ENCODE results near the gene TEK. TPM values are rescaled to one million over a fixed set of nuclear protein-coding genes. Genes with fewer than 3 reads are reported as not detected.
"Not testable (repeated sequence)": the region's sequence is repeated elsewhere in the genome, so short reads cannot be mapped to it uniquely, and the experiment has no call there.

The TEK gene
- total RNA-seq, 1 donor from 2014 or later = 1.9 TPM

GRCh38 chr9:27182421-27182820 is 73.4 kb downstream of the TEK start:
- no peak for ATAC-seq

- no peak for ATAC-seq
These were observed 74.1 kb downstream of the TEK start for GRCh38 chr9:27183131-27183530.

DNA sequence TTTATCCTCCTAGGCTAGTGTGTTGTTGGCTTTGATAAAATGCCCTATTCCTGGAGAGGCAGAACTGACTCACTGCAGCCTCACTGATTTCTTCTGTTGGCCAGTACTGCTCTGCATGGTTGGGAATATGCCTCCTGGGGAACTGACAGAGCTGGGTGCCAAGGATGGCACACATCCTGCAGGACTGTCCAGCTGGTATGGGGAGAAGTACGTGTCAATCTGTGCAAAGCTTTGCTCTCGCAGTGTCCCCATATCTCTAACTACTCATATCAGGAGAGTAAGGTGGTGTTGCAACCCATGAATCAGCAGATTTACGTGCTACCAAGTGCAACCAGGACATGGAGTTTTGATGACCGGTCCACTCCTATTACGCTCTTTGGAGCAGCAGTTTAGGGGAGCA is 74.7 kb downstream of the TEK start:
- ATAC-seq = no peak

DNA sequence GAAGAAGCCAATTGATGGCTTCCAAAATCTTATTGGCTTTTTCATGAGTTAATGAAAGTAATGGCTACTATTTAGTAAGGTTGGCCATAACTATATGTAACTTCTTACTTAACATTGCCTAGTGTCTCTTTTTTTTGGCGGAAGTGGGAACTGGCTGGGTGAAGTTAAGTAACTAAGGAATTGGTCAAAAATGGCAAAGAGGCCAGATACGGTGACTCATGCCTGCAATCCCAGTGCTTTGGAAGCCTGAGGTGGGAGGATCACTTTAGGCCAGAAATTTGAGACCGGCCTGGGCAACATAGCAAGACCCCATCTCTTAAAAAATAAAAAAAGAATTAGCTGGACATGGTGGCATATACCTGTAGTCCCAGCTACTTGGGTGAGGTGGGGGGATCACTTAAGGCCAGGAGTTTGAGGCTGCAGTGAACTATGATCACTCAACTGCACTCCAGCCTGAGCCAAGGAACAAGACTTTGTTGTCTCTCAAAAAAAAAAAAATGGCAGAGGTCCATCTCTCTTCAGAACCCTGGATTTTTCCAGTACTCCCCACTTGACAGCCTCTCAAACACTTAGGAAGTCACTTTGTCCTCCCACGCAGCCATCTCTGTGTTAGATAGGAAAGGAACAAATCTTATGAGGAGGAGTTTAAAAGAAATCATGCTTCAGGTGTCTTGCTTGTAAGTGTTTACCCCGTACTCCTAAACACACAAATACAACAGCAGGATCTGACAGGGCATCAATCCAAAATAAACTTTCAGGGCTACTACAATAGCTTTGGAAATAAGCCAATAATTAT is 75.7 kb downstream of the TEK start:
- ATAC-seq = no peak

- ATAC-seq = no peak
These were observed 79.4 kb downstream of the TEK start for GRCh38 chr9:27188426-27188825.

- no peak for ATAC-seq
These were observed 80.4 kb downstream of the TEK start for GRCh38 chr9:27189426-27189825.

DNA sequence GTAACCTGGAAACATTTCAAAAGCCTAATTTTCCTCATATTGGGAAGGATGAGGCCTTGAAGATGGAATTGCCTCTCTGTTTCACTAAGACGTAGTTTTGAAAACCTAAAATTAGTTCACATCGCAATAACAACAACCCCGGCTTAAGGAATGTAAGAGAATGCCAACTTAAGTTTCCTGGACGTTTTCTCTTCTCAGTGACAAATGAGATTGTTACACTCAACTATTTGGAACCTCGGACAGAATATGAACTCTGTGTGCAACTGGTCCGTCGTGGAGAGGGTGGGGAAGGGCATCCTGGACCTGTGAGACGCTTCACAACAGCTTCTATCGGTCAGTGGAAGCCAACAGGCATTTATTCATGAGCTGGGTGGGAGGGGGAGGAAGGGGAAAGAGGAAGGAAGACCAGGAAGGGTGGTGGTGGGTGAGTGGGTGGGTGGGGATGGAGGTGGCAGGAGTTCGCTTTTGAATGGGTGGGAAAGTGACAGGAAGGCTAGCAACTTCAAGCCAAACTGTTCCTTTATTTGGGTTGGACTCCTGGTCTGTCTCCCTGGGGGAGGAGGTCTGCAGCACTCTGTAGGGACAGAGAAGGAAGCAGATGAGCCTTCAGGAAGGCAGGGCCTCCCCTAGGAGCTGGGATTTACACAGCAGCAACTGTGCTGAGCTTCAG is 83.4 kb downstream of the TEK start:
- peak; percentile 7 for ATAC-seq

DNA sequence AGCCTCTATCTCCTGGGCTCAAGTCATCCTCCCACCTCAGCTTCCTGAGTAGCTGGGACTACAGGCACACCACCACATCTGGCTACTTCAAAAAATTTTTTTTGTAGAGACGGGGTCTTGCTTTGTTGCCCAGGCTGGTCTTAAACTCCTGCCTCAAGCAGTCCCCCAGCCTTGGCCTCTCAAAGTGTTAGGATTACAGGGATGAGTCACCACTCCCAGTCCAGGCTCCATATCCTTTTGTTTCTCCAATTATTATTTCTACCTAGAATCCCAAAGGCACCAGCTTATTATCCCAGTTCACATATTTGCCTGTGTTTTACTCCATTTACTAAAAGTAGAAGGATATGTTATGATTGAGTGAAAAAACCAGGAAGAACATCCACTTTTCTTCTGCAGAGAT is 84.9 kb downstream of the TEK start:
- ATAC-seq = no peak

DNA sequence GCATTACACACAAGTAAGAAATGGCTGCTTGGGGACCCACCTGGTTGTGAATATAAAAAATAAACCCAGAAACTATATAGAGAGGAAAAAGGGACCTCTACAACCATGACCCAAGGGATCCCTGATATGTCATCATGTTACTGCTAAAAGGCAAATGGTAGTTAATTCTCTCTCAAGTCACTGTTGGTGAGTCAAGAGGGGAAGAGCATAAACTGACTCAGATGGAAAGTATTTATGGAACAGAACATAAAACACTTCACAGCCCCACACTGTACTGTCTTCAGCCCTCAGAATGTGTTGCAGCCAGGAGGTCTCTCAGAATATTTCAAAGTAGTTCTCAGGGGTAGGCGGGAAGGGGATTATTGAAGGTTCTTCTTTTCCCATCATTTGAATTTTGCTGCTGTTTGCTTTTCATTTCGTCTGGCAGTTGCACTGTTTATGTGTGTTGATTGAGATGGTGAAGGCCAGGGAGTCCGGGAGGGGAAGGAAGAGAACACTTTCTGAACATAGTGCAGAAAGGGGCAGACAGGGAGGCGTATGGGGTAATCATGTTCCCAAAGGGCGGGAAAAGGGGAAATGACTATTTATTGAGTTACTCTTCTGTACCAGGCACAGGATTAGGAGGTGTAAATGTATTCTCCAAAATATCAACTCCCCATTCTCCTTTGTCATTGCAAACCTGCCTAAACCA is 85.5 kb downstream of the TEK start:
- peak; percentile 63 for ATAC-seq

- ATAC-seq = no peak
These were observed 86.2 kb downstream of the TEK start for GRCh38 chr9:27195191-27195590.

GRCh38 chr9:27196383-27196782 is 87.4 kb downstream of the TEK start:
- peak; percentile 52 for ATAC-seq

GRCh38 chr9:27198190-27198589 is 89.2 kb downstream of the TEK start:
- no peak for ATAC-seq

GRCh38 chr9:27202056-27202455 is 93.0 kb downstream of the TEK start:
- no peak for ATAC-seq

GRCh38 chr9:27203783-27204182 is 94.8 kb downstream of the TEK start:
- ATAC-seq = no peak

DNA sequence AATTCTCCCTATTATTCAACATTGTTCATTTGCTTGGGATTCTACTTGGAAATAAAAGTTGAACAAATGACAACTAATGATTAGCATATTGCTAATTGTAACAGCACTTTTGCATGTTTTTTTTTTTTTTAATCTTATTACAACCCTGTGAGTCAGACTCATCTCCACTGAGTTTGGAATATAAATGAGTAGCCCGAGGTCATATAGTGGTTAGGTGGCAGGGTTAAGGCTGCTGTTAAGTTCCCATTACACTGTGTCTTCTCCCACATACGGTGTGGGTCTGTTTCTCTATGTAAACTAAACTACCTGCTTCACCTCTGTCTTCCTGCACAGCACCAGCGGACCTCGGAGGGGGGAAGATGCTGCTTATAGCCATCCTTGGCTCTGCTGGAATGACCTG is 95.6 kb downstream of the TEK start:
- no peak for ATAC-seq

DNA sequence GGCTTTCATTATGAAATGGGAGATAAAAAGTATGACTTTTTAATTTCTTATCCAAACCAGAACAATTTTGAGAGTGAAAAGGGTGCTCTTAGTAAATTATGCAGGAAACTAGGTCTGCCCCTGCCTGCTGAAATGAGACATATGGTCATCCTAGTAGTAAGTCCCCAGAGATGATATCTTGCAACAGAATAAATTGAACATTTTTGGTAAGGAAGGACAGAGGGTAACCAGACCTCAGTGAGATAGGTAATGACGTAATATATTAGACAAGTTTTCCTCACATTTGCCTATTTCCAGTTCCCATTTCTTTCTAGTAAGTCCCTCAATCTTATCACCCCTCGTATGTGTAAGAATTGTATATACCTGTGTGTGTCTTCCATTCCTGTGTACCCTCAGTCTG is 96.2 kb downstream of the TEK start:
- no peak for ATAC-seq

DNA sequence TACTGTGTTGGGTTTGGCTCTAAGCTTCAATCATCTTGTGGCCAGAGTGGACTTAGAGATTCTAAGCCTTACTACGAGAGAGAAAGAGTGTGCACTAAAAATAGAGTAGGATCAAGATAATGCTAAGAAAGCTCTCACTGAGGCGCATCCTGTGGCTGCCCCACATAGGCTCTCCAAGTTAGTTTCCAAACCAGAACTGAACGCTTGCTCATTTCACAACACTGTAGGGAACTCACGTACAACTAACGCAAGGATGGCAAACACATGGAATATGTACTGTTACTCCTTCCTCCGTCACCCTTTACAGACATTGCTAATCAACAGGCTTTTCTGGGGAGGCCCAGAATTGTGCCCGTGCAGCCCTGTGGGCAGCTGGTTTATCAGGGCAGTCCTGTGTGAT is 97.0 kb downstream of the TEK start:
- no peak for ATAC-seq

DNA sequence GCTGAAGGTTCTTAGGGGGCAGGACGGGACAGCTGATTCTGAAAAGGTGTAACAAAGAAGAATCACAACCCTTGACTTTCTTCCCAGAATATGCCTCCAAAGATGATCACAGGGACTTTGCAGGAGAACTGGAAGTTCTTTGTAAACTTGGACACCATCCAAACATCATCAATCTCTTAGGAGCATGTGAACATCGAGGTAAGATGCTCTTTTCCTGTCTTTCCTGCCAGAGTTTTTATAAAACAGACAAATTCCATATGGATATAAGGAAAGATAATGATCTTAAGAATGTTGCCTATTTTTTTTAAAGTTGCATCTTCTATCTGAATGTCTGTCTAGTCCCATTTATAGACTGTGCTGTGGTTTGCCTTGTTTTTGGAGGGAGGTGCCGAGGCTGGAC is 100.0 kb downstream of the TEK start:
- ATAC-seq = no peak

GRCh38 chr9:27210588-27210987 is 101.6 kb downstream of the TEK start:
- no peak for ATAC-seq

GRCh38 chr9:27212191-27212590 is 103.2 kb downstream of the TEK start:
- peak; percentile 33 for ATAC-seq

DNA sequence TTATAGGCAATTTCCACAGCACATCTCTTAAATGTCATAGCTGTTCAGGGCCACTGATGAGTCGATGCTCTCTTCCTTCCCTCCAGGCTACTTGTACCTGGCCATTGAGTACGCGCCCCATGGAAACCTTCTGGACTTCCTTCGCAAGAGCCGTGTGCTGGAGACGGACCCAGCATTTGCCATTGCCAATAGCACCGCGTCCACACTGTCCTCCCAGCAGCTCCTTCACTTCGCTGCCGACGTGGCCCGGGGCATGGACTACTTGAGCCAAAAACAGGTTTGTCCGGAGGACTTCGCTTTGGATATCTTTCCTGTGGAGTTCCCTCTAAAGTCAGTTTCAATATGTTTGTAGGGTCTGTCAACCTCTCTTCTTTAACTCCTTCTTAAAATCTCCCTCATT is 103.6 kb downstream of the TEK start:
- no peak for ATAC-seq

DNA sequence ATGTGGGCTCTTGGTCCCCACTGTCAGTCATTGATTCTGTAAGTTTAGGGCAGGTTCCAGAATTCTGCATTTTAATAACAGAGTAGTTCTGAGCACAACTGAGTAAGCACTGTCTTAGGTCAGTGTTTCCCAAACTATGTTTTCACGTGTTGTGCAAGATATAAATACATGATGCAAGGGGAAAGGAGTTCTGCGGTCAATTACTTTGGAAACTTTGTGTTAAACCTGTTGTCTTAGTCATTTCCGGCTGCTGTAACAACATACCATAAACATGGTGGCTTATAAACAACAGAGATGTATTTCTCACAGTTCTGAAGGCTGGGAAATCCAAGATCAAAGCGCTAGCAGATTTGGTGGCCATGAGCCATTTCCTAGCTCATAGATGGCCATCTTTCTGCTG is 118.2 kb downstream of the TEK start:
- no peak for ATAC-seq

GRCh38 chr9:27239648-27240047 is 130.6 kb downstream of the TEK start:
- ATAC-seq = not testable (repeated sequence)

DNA sequence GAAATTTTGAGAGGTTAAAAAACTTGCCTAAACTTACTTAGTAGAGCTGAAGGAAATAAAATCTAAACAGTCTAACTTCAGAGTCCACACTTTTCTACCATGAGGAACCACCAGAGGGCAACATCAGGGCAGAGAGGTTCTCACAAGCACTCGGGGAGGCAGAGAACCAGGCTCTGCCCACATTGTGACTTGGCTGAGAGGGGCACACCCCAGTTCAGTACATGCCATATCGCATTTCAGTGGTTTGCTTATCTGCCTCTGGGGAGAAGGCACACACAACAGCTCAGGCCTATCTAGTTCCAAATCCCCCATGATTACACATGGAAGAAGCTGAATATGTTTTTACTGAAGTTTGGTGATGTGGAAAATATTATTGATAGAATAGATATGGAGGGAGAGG is 138.7 kb downstream of the TEK start:
- peak; percentile 60 for ATAC-seq
